Measurements from ENCODE around the gene HDLBP. TPM values are rescaled to one million over a fixed set of nuclear protein-coding genes. Genes with fewer than 3 reads are reported as not detected.

HDLBP gene
- total and polyA plus RNA-seq, 10 of the 15 experiments (the other 5 are each of a cell fraction or from before 2014, with no cell fraction given) = 19.5 to 383 (median 249) TPM

- no peak overlapping the region for H2AFZ ChIP-seq (ENCODE audit: control insufficient read depth, low read depth, low read length)
- H3K4me1 ChIP-seq (ENCODE audit: control insufficient read depth, insufficient read depth, low read length) = no peaks in the 10 kb centered on the region
- no TSS peak for BruUV-seq (replicated peaks)
- peaks cover 41 to 48% of the 10 kb centered on the region in 2 experiments for H3K36me3 ChIP-seq (ENCODE audit: control insufficient read depth in 2 of 2, insufficient read depth in 2 of 2, low read length in 1 of 2)
- no peaks in the 10 kb centered on the region for H3K27me3 ChIP-seq (replicated peaks in 1 of 2; ENCODE audit: control insufficient read depth in 2 of 2, insufficient read depth in 2 of 2, low read length in 1 of 2)
- FAIRE-seq (no peak), DNase-seq (ENCODE audit: low read depth, low spot score) (no peak), ATAC-seq (no peak)
- no peak overlapping the region for H3K27ac ChIP-seq (ENCODE audit: control insufficient read depth, insufficient read depth)
- in situ Hi-C loops (cut with MboI) (no loop called here), intact Hi-C loops (cut with micrococcal nuclease; ENCODE audit: unreplicated experiment) (loop anchor here (10.0 kb wide), 1 partner anchor 139 kb away; no protein-coding TSS in a partner anchor)
- POLR2A ChIA-PET = no interaction called here
- 97% methylated on average over 11 of the region's 11 CpGs for WGBS (ENCODE audit: insufficient coverage, insufficient replicate concordance, low lambda C conversion rate, missing lambda C conversion rate)
- SMC1A ChIA-PET (ENCODE audit: uncharacterized antibody, unreplicated experiment) = interaction anchor here (0.9 kb wide), 1 partner anchor 9 kb away, joined by 4 read pairs; no protein-coding TSS in a partner anchor
- H3K9ac ChIP-seq (ENCODE audit: control insufficient read depth, insufficient read depth, low read length) = no peak overlapping the region
- CTCF ChIA-PET = interaction anchor here (1.0 to 3.8 kb wide), 4 partner anchors 12 to 404 kb away, joined by 3 to 20 read pairs (median 3); no protein-coding TSS in a partner anchor
- RAD21 ChIA-PET (ENCODE audit: unreplicated experiment) = no interaction called here
- TF ChIP-seq MYB (IDR thresholded peaks at IDR 0.05; ENCODE audit: borderline replicate concordance, low read depth, low read length) (no peak), STAT3 (IDR thresholded peaks at IDR 0.05; ENCODE audit: low read depth, low read length) (no peak), ZNF274 (IDR thresholded peaks at IDR 0.05; ENCODE audit: insufficient read depth, insufficient read length) (no peak), ZZZ3 (IDR thresholded peaks at IDR 0.05; ENCODE audit: control insufficient read depth, insufficient read length, low read depth) (no peak), CBX3 (IDR thresholded peaks at IDR 0.05; ENCODE audit: borderline replicate concordance, low read depth) (no peak), BCL11A (IDR thresholded peaks at IDR 0.05; ENCODE audit: low read depth, low read length) (no peak), MTA2 (IDR thresholded peaks at IDR 0.05; ENCODE audit: low read depth) (no peak)
- H3K79me2 ChIP-seq (ENCODE audit: control insufficient read depth, insufficient read depth, low read length) = no peaks in the 10 kb centered on the region; the same call in 1 of the 2 replicates
- H4K20me1 ChIP-seq (ENCODE audit: control insufficient read depth, insufficient read depth) = no peaks in the 10 kb centered on the region; the same call in 1 of the 2 replicates
- H3K9me3 ChIP-seq (replicated peaks; ENCODE audit: control insufficient read depth, insufficient read depth, low read length) = no peaks in the 10 kb centered on the region
- no peak overlapping the region for H3K4me3 ChIP-seq
- no peak overlapping the region for H3K4me2 ChIP-seq (ENCODE audit: control insufficient read depth, insufficient read depth)
Observed at GRCh38 chr2:241256168-241256545, 59.3 kb downstream of the HDLBP start.

- ChIA-PET SMC1A (ENCODE audit: uncharacterized antibody, unreplicated experiment) (no interaction called here), POLR2A (no interaction called here), RAD21 (ENCODE audit: unreplicated experiment) (no interaction called here), CTCF (interaction anchor here (0.6 to 1.7 kb wide), 3 partner anchors 11 to 288 kb away, joined by 3 to 4 read pairs (median 3); no protein-coding TSS in a partner anchor)
- Histone ChIP-seq H3K4me3 (no peak overlapping the region), H3K27me3 (replicated peaks in 1 of 2; ENCODE audit: control insufficient read depth in 2 of 2, insufficient read depth in 2 of 2, low read length in 1 of 2) (no peaks in the 10 kb centered on the region), H3K9me3 (replicated peaks; ENCODE audit: control insufficient read depth, insufficient read depth, low read length) (no peaks in the 10 kb centered on the region), H4K20me1 (ENCODE audit: control insufficient read depth, insufficient read depth) (no peaks in the 10 kb centered on the region; the same call in 1 of the 2 replicates), H3K9ac (ENCODE audit: control insufficient read depth, insufficient read depth, low read length) (no peak overlapping the region), H2AFZ (ENCODE audit: control insufficient read depth, low read depth, low read length) (no peak overlapping the region), H3K4me2 (ENCODE audit: control insufficient read depth, insufficient read depth) (no peak overlapping the region), H3K36me3 (ENCODE audit: control insufficient read depth in 2 of 2, insufficient read depth in 2 of 2, low read length in 1 of 2) (peaks cover 42 to 52% of the 10 kb centered on the region in 2 experiments), H3K4me1 (ENCODE audit: control insufficient read depth, insufficient read depth, low read length) (no peaks in the 10 kb centered on the region), H3K27ac (ENCODE audit: control insufficient read depth, insufficient read depth) (no peak overlapping the region), H3K79me2 (ENCODE audit: control insufficient read depth, insufficient read depth, low read length) (no peaks in the 10 kb centered on the region; the same call in 1 of the 2 replicates)
- intact Hi-C loops (cut with micrococcal nuclease; ENCODE audit: unreplicated experiment) (loop anchor here (10.0 kb wide), 1 partner anchor 139 kb away; no protein-coding TSS in a partner anchor), in situ Hi-C loops (cut with MboI) (no loop called here)
- ATAC-seq (no peak), FAIRE-seq (no peak), DNase-seq (ENCODE audit: low read depth, low spot score) (no peak)
- WGBS (ENCODE audit: insufficient coverage, insufficient replicate concordance, low lambda C conversion rate, missing lambda C conversion rate) = 93% methylated on average over 13 of the region's 13 CpGs
- TSS peak; percentile 14 for BruUV-seq (replicated peaks)
- TF ChIP-seq ZNF384 (IDR thresholded peaks at IDR 0.05; ENCODE audit: borderline replicate concordance, low read depth, low read length) (no peak), E2F8 (IDR thresholded peaks at IDR 0.05; ENCODE audit: low read depth, partially characterized antibody) (no peak), MAX (IDR thresholded peaks at IDR 0.05; ENCODE audit: low read depth, low read length) (no peak), SIX5 (IDR thresholded peaks at IDR 0.05; ENCODE audit: low read depth, low read length, severe bottlenecking) (no peak), RAD21 (IDR thresholded peaks at IDR 0.05; ENCODE audit: insufficient read depth, low read depth, low read length) (no peak), LARP7 (IDR thresholded peaks at IDR 0.05) (no peak)
Observed at GRCh38 chr2:241255542-241256167, 59.8 kb downstream of the HDLBP start.

Data from GM12878 (cell line).